K562 (cell line): Measurements from ENCODE around the gene ADAM19. TPM values are rescaled to one million over a fixed set of nuclear protein-coding genes. Genes with fewer than 3 reads are reported as not detected.
A peak's percentile ranks its signal among the peaks of the same experiment; 100 is the strongest.

Experiments
- ATAC-seq: fragments of 200-7000 bp; cut with Tn5 transposase; 3 replicates; pipeline ENCODE4 v1.9.1; 2020; ENCODE audit warnings: moderate library complexity
- BruUV-seq: library from RNA; stranded (reverse); fragments of 400-500 nt; replicated peaks from 2 replicates; lab custom pipeline; 2021; lab: Mats Ljungman, UMichigan
- CTCF ChIA-PET: fragments of 300-600 bp; formaldehyde crosslinking; extraction: SDS; loops from one replicate; lab custom pipeline; 2021; ENCODE audit warnings: low intra/inter-chr PET ratio; lab: Yijun Ruan, JAX
- POLR2A ChIA-PET: fragments of 300-600, 350-650 bp; sonication (Branson Sonifier 250); formaldehyde crosslinking; extraction: SDS; loops from one replicate; lab custom pipeline; 2021; ENCODE audit warnings: antibody characterized with exemption, inconsistent platforms; lab: Yijun Ruan, JAX
- DNase-seq, 4 experiments: peaks; one replicate each; pipeline versions ENCODE4 v3.0.0 to v3.0.0-alpha.2; 2011 to 2018; ENCODE audit warnings: low spot score in 3 of 4, mixed read lengths in 3 of 4; ENCODE audit errors: extremely low read depth in 1 of 4
- FAIRE-seq: peaks from 2 replicates; lab custom pipeline; 2011; peaks lifted over from hg19 to GRCh38; lab: Jason Lieb, UNC
- H2AFZ ChIP-seq: 2 replicates; pipeline ENCODE4 v1.6.0; 2011; ENCODE audit warnings: low read depth, low read length, control low read depth, inconsistent platforms
- H3K27ac ChIP-seq: fragments of 200-600 bp; 3 replicates; pipeline ENCODE4 v1.8.0; 2011; ENCODE audit warnings: low read depth, mild to moderate bottlenecking, control low read depth, inconsistent platforms, low read length, moderate library complexity, mixed read lengths; ENCODE audit errors: extremely low read depth
- H3K27me3 ChIP-seq, 2 experiments: fragments of 300-600 bp in 1 of 2; 2 replicates in 1 of 2; 3 replicates in 1 of 2; pipeline versions ENCODE4 v1.6.0 to v1.8.0; 2011; ENCODE audit warnings: inconsistent platforms in 2 of 2, low read length in 2 of 2, mild to moderate bottlenecking in 1 of 2, mixed read lengths in 1 of 2, moderate library complexity in 1 of 2; ENCODE audit not compliant: control insufficient read depth in 2 of 2, insufficient read depth in 2 of 2
- H3K36me3 ChIP-seq: fragments of 300-600 bp; 3 replicates; pipeline ENCODE4 v1.8.0; 2011; ENCODE audit warnings: mild to moderate bottlenecking, low read length, inconsistent platforms; ENCODE audit not compliant: control insufficient read depth, insufficient read depth
- H3K4me1 ChIP-seq, 2 experiments: fragments of 200-600 bp in 1 of 2; replicated peaks in 1 of 2; 2 replicates in 1 of 2; 3 replicates in 1 of 2; pipeline versions ENCODE4 v1.5.1 to v1.8.0; 2011; ENCODE audit warnings: inconsistent platforms in 2 of 2, low read length in 2 of 2, mild to moderate bottlenecking in 1 of 2, mixed read lengths in 1 of 2, moderate library complexity in 1 of 2; ENCODE audit not compliant: control insufficient read depth in 2 of 2, insufficient read depth in 2 of 2
- H3K4me2 ChIP-seq: 2 replicates; pipeline ENCODE4 v1.6.1; 2011; ENCODE audit warnings: low read length, control low read depth, inconsistent platforms, mixed read lengths; ENCODE audit not compliant: insufficient read depth
- H3K4me3 ChIP-seq: fragments of 200-600 bp; sonication (generic), shearing (Covaris generic); 2 replicates; pipeline ENCODE4 v1.5.1; 2016; ENCODE audit warnings: control low read depth, inconsistent platforms
- H3K79me2 ChIP-seq: fragments of 200-600 bp; 3 replicates; pipeline ENCODE4 v1.8.0; 2011; ENCODE audit warnings: low read length, inconsistent platforms; ENCODE audit not compliant: control insufficient read depth, insufficient read depth
- H3K9ac ChIP-seq, 2 experiments: 2 replicates each; pipeline versions ENCODE4 v1.6.0 to v1.6.1; 2011; ENCODE audit warnings: low read depth in 2 of 2, low read length in 2 of 2, control low read depth in 1 of 2, inconsistent platforms in 1 of 2, mild to moderate bottlenecking in 1 of 2, mixed read lengths in 1 of 2; ENCODE audit not compliant: insufficient read depth in 1 of 2
- H3K9me1 ChIP-seq: one replicate; pipeline ENCODE4 v1.6.0; 2011; ENCODE audit warnings: inconsistent platforms, mild to moderate bottlenecking, low read length, moderate library complexity; ENCODE audit not compliant: control insufficient read depth, insufficient read depth
- H3K9me3 ChIP-seq: replicated peaks from 2 replicates; pipeline ENCODE4 v1.5.1; 2011; ENCODE audit warnings: low read depth, low read length, inconsistent platforms; ENCODE audit not compliant: control insufficient read depth, insufficient read depth
- H4K20me1 ChIP-seq: replicated peaks from 2 replicates; pipeline ENCODE4 v1.6.1; 2011; ENCODE audit warnings: low read length, inconsistent platforms, mixed read lengths; ENCODE audit not compliant: control insufficient read depth, insufficient read depth
- CBFA2T2 ChIP-seq: fragments of 450-650 bp; conservative IDR thresholded peaks from 2 replicates; pipeline ENCODE4 v1.6.1; 2017; ENCODE audit warnings: mild to moderate bottlenecking
- CBFA2T3 ChIP-seq: fragments of 450-650 bp; IDR thresholded peaks from 2 replicates; pipeline ENCODE4 v1.6.1; 2017
- EWSR1 ChIP-seq: fragments of 450-650 bp; IDR thresholded peaks from 2 replicates; pipeline ENCODE4 v1.6.1; 2018; ENCODE audit warnings: borderline replicate concordance, mild to moderate bottlenecking, low read depth, moderate library complexity; ENCODE audit not compliant: partially characterized antibody
- RBM14 ChIP-seq: fragments of 200-400 bp; formaldehyde crosslinking; IDR thresholded peaks from 2 replicates; pipeline ENCODE4 v1.6.1; 2018; ENCODE audit warnings: low read depth, mild to moderate bottlenecking, low read length, moderate library complexity, borderline replicate concordance; ENCODE audit not compliant: insufficient read depth
- SMAD3 ChIP-seq: fragments of 450-650 bp; formaldehyde crosslinking; conservative IDR thresholded peaks from 2 replicates; pipeline ENCODE4 v1.4.0; 2020; ENCODE audit warnings: mild to moderate bottlenecking
- TAL1 ChIP-seq: fragments of 450-650 bp; IDR thresholded peaks from 2 replicates; pipeline ENCODE4 v1.6.1; 2016; ENCODE audit warnings: mild to moderate bottlenecking
- ZBTB17 ChIP-seq: fragments of 450-650 bp; formaldehyde crosslinking; IDR thresholded peaks from 2 replicates; pipeline ENCODE4 v1.4.0; 2020; ENCODE audit warnings: mild to moderate bottlenecking
- WGBS: fragments of 100-300 bp; shearing (Covaris generic); methylation state at CpG from one replicate; pipeline ENCODE4 v1.1.6; 2016; ENCODE audit warnings: low coverage, mixed read lengths; ENCODE audit not compliant: insufficient coverage; ENCODE audit errors: missing lambda C conversion rate; 5-methylcytosine and 5-hydroxymethylcytosine counted together
- in situ Hi-C: fragments of 300-500 bp; cut with MboI; formaldehyde crosslinking; loops from 4 replicates; pipeline ENCODE4 v1.15.0; 2018; ENCODE audit warnings: inconsistent platforms, mixed read lengths
- intact Hi-C: fragments of 100-400 bp; cut with micrococcal nuclease; formaldehyde crosslinking; loops from 2 replicates; pipeline ENCODE4 v1.14.2; 2022
- polyA plus RNA-seq, 8 experiments: library from polyadenylated mRNA; depleted of rRNA in 4 of 8; stranded (reverse) in 5 of 8; unstranded in 3 of 8; fragments of >200 nt; fragmentation: Nextera tagmentation in 2 of 8; fragmentation: Illumina TruSeq in 1 of 8; extraction: Ambion mirVana in 2 of 8; extraction: Trizol in 1 of 8; gene quantifications; 2 replicates each; pipeline versions ENCODE4 v1.2.1 to v1.2.3, GENCODE V29; 2011 to 2014; ENCODE audit warnings: inconsistent platforms in 1 of 8, missing spikeins in 1 of 8
- total RNA-seq, 7 experiments: library from RNA; depleted of rRNA in 6 of 7; stranded (reverse); fragments of >200 nt in 6 of 7; fragmentation: Illumina TruSeq in 2 of 7; extraction: Trizol in 2 of 7; gene quantifications; 2 replicates each; pipeline versions ENCODE4 v1.2.1 to v1.2.3, GENCODE V29; 2011 to 2021; ENCODE audit warnings: low replicate concordance in 1 of 7
- TF ChIP-seq, protein P1 (sequence below): fragments of 250-450 bp; sonication (Bioruptor Pico); IDR thresholded peaks from 2 replicates; pipeline ENCODE4 v1.5.0; 2021
- TF ChIP-seq, protein P2 (sequence below): sonication (generic); formaldehyde crosslinking; IDR thresholded peaks from 2 replicates; pipeline ENCODE4 v1.8.1; 2023; ENCODE audit warnings: missing genetic modification reagents, mild to moderate bottlenecking, borderline replicate concordance
- TF ChIP-seq, protein P3 (sequence below), 2 experiments: fragments of 450-650 bp; IDR thresholded peaks; 2 replicates each; pipeline ENCODE4 v1.6.1; 2016

The ADAM19 gene
- total and polyA plus RNA-seq, 9 of the 15 experiments (the other 6 are each of a cell fraction or from before 2014, with no cell fraction given), result 0.11 to 1.1 (median 0.43) TPM

DNA sequence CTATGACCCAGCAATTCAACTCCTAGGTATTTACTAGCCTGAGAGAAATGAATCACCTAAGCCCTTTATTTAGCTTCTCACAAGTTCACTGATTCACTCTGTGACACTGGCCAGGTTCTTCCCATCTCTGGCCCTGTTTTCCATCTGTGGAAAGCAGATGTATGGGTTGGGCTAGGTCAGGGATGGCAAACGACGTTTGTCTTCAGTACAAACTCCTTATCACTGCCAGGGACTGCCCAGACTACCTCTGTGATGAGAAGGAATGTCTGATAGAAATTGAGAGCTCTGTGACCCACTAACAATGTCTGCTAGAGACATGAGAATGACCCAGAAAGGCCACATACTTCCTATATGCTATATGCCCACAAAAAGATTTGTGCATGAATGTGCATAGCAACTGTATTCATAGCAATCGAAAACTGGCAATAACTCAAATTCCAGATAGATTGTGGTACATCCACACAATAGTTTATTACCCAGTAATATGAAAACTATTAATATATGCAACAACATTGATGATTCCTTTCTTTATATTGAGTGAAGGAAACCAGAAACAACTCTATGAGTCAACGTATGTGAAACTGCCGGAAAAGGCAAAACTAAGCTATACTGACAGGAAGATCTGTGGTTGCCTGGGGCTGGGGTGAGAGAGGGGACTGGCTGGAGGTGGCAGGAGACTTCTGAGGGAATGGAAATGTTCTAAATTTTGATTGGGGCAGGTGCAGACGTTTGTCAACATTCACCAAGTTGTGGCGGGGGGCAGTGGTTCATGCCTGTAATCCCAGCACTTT, 32.0 kb upstream of the ADAM19 start:
- H3K36me3 ChIP-seq, result no peaks in the 10 kb centered on the region
- no peak; the same call in 2 of the 3 replicates for ATAC-seq
- no peak overlapping the region for H3K9ac ChIP-seq
- 0 out of 2 replicates have a peak, but pooled peaks cover 2% of the 10 kb centered on the region for H3K9me3 ChIP-seq
- H3K4me3 ChIP-seq, result no peak overlapping the region
- CTCF ChIA-PET, result no interaction called here
- 44% methylated on average over 7 of the region's 7 CpGs for WGBS
- no peaks in the 10 kb centered on the region for H3K9me1 ChIP-seq
- H3K4me1 ChIP-seq, result peaks cover 5 to 16% of the 10 kb centered on the region in 2 experiments; a peak in 4 of 5 replicates
- POLR2A ChIA-PET, result interaction anchor here (0.9 to 1.1 kb wide), 3 partner anchors 14 to 30 kb away, joined by 3 to 5 read pairs (median 3); no protein-coding TSS in a partner anchor
- intact Hi-C loops, result no loop called here
- H3K27ac ChIP-seq, result no peak overlapping the region
- peak in 3 of 4 experiments; percentile 18 to 33 (median 24) for DNase-seq
- H3K27me3 ChIP-seq, result no peaks in the 10 kb centered on the region
- no peaks in the 10 kb centered on the region for H4K20me1 ChIP-seq
- BruUV-seq, result no TSS peak
- FAIRE-seq, result no peak
- H3K79me2 ChIP-seq, result no peaks in the 10 kb centered on the region
- 0 out of 2 replicates have a peak overlapping the region, but pooled peaks have one; percentile 19 for H2AFZ ChIP-seq
- no peak overlapping the region for H3K4me2 ChIP-seq
- in situ Hi-C loops, result no loop called here
- TF ChIP-seq EWSR1 (no peak), CBFA2T2 (peak; percentile 46; the same call in 1 of the 2 replicates), RBM14 (no peak), ZBTB17 (CRISPR knock-in tag) (peak; percentile 88), CBFA2T3 (peak; percentile 50), SMAD3 (no peak), TAL1 (peak; percentile 18; the same call in 1 of the 2 replicates)
- TF ChIP-seq, protein P1, sequence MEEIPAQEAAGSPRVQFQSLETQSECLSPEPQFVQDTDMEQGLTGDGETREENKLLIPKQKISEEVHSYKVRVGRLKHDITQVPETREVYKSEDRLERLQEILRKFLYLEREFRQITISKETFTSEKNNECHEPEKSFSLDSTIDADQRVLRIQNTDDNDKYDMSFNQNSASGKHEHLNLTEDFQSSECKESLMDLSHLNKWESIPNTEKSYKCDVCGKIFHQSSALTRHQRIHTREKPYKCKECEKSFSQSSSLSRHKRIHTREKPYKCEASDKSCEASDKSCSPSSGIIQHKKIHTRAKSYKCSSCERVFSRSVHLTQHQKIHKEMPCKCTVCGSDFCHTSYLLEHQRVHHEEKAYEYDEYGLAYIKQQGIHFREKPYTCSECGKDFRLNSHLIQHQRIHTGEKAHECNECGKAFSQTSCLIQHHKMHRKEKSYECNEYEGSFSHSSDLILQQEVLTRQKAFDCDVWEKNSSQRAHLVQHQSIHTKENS, result no peak
- TF ChIP-seq, protein P2, sequence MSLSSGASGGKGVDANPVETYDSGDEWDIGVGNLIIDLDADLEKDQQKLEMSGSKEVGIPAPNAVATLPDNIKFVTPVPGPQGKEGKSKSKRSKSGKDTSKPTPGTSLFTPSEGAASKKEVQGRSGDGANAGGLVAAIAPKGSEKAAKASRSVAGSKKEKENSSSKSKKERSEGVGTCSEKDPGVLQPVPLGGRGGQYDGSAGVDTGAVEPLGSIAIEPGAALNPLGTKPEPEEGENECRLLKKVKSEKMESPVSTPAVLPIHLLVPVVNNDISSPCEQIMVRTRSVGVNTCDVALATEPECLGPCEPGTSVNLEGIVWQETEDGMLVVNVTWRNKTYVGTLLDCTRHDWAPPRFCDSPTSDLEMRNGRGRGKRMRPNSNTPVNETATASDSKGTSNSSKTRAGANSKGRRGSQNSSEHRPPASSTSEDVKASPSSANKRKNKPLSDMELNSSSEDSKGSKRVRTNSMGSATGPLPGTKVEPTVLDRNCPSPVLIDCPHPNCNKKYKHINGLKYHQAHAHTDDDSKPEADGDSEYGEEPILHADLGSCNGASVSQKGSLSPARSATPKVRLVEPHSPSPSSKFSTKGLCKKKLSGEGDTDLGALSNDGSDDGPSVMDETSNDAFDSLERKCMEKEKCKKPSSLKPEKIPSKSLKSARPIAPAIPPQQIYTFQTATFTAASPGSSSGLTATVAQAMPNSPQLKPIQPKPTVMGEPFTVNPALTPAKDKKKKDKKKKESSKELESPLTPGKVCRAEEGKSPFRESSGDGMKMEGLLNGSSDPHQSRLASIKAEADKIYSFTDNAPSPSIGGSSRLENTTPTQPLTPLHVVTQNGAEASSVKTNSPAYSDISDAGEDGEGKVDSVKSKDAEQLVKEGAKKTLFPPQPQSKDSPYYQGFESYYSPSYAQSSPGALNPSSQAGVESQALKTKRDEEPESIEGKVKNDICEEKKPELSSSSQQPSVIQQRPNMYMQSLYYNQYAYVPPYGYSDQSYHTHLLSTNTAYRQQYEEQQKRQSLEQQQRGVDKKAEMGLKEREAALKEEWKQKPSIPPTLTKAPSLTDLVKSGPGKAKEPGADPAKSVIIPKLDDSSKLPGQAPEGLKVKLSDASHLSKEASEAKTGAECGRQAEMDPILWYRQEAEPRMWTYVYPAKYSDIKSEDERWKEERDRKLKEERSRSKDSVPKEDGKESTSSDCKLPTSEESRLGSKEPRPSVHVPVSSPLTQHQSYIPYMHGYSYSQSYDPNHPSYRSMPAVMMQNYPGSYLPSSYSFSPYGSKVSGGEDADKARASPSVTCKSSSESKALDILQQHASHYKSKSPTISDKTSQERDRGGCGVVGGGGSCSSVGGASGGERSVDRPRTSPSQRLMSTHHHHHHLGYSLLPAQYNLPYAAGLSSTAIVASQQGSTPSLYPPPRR, result no peak
- TF ChIP-seq, protein P3, sequence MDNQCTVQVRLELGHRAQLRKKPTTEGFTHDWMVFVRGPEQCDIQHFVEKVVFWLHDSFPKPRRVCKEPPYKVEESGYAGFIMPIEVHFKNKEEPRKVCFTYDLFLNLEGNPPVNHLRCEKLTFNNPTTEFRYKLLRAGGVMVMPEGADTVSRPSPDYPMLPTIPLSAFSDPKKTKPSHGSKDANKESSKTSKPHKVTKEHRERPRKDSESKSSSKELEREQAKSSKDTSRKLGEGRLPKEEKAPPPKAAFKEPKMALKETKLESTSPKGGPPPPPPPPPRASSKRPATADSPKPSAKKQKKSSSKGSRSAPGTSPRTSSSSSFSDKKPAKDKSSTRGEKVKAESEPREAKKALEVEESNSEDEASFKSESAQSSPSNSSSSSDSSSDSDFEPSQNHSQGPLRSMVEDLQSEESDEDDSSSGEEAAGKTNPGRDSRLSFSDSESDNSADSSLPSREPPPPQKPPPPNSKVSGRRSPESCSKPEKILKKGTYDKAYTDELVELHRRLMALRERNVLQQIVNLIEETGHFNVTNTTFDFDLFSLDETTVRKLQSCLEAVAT (IDR thresholded peaks at IDR 0.05), result peak in 1 of 2 experiments; percentile 91; a peak in 2 of 4 replicates
